OCI-LY7 (cell line): ENCODE results near the gene SERINC2. TPM values are rescaled to one million over a fixed set of nuclear protein-coding genes. Genes with fewer than 3 reads are reported as not detected.

Experiments used
- BruUV-seq: library from RNA; stranded (reverse); fragments of 400-500 nt; replicated peaks from 2 replicates; lab custom pipeline; 2021; lab: Mats Ljungman, UMichigan
- CTCF ChIA-PET: fragments of 300-600 bp; sonication (Branson Sonifier 250); formaldehyde crosslinking; loops from one replicate; lab custom pipeline; 2022; ENCODE audit warnings: antibody characterized with exemption; ENCODE audit not compliant: unreplicated experiment; lab: Charles Lee
- POLR2A ChIA-PET: fragments of 300-600 bp; sonication (Branson Sonifier 250); formaldehyde crosslinking; loops from one replicate; lab custom pipeline; 2022; ENCODE audit warnings: antibody characterized with exemption; lab: Charles Lee
- DNase-seq: peaks from one replicate; pipeline ENCODE4 v3.0.0-alpha.2; 2015; ENCODE audit warnings: low spot score
- H2AFZ ChIP-seq: fragments of 200-600 bp; sonication (generic), shearing (Covaris generic); 2 replicates; pipeline ENCODE4 v1.6.1; 2014; ENCODE audit warnings: mild to moderate bottlenecking, antibody characterized with exemption, low read length, moderate library complexity
- H3K27ac ChIP-seq: fragments of 200-600 bp; sonication (generic); 2 replicates; pipeline ENCODE4 v1.5.1; 2014; ENCODE audit warnings: mixed run types, low read depth, mild to moderate bottlenecking, moderate library complexity, low read length, inconsistent platforms; ENCODE audit not compliant: poor library complexity, severe bottlenecking
- H3K36me3 ChIP-seq: fragments of 200-600 bp; sonication (generic); 2 replicates; pipeline ENCODE4 v1.6.1; 2014; ENCODE audit warnings: mild to moderate bottlenecking, antibody characterized with exemption, low read length, moderate library complexity, mixed read lengths; ENCODE audit not compliant: insufficient read depth
- H3K4me1 ChIP-seq: fragments of 200-600 bp; sonication (generic); 2 replicates; pipeline ENCODE4 v1.5.1; 2014; ENCODE audit warnings: mild to moderate bottlenecking, low read length; ENCODE audit not compliant: insufficient read depth, poor library complexity, severe bottlenecking
- H3K4me2 ChIP-seq: fragments of 200-600 bp; sonication (generic); 2 replicates; pipeline ENCODE4 v1.6.1; 2014; ENCODE audit warnings: mild to moderate bottlenecking, low read length
- H3K4me3 ChIP-seq: fragments of 200-600 bp; sonication (generic); 2 replicates; pipeline ENCODE4 v1.5.1; 2014; ENCODE audit warnings: mild to moderate bottlenecking, low read depth, low read length; ENCODE audit not compliant: poor library complexity, severe bottlenecking
- H3K79me2 ChIP-seq: fragments of 200-600 bp; sonication (generic); 2 replicates; pipeline ENCODE4 v1.6.1; 2016; ENCODE audit warnings: low read depth, mild to moderate bottlenecking, low read length, moderate library complexity, mixed read lengths; ENCODE audit not compliant: insufficient read depth
- H3K9me2 ChIP-seq: fragments of 200-600 bp; sonication (generic); 2 replicates; pipeline ENCODE4 v1.6.1; 2016; ENCODE audit warnings: mild to moderate bottlenecking, low read length, mixed read lengths; ENCODE audit not compliant: insufficient read depth
- H3K9me3 ChIP-seq: fragments of 200-600 bp; sonication (generic); 2 replicates; pipeline ENCODE4 v1.6.1; 2014; ENCODE audit warnings: mild to moderate bottlenecking, mixed run types, low read length, mixed read lengths
- H4K20me1 ChIP-seq: fragments of 200-600 bp; sonication (generic); 2 replicates; pipeline ENCODE4 v1.6.1; 2014; ENCODE audit warnings: mild to moderate bottlenecking, antibody characterized with exemption, low read length, moderate library complexity, mixed read lengths; ENCODE audit not compliant: insufficient read depth
- CTCF ChIP-seq: fragments of 200-600 bp; sonication (generic); conservative IDR thresholded peaks from 2 replicates; pipeline ENCODE4 v1.5.1; 2014; ENCODE audit warnings: mild to moderate bottlenecking, antibody characterized with exemption, low read length, moderate library complexity, mixed read lengths
- EZH2phosphoT487 ChIP-seq: fragments of 200-600 bp; sonication (generic); IDR thresholded peaks from 2 replicates; pipeline ENCODE4 v1.6.1; 2018; ENCODE audit warnings: low read depth, borderline replicate concordance, mild to moderate bottlenecking, mixed run types, antibody characterized with exemption, low read length, moderate library complexity, mixed read lengths
- intact Hi-C: fragments of 100-400 bp; cut with micrococcal nuclease; formaldehyde crosslinking; loops from one replicate; pipeline ENCODE4 v1.10.0; 2022; ENCODE audit not compliant: unreplicated experiment
- total RNA-seq, 2 experiments: library from RNA; depleted of rRNA in 1 of 2; stranded (reverse); fragments of >200 nt in 1 of 2; shearing (Covaris generic) in 1 of 2; gene quantifications; 2 replicates each; pipeline ENCODE4 v1.2.3, GENCODE V29; 2014 to 2022

The SERINC2 gene
- total RNA-seq, 2 experiments from 2014 or later = 3.5 to 11.1 TPM

- ChIA-PET POLR2A (no interaction called here), CTCF (no interaction called here)
- TF ChIP-seq EZH2phosphoT487 (no peak), CTCF (no peak)
- Histone ChIP-seq H3K79me2 (no peaks in the 10 kb centered on the region), H3K4me3 (no peak overlapping the region), H2AFZ (no peak overlapping the region), H3K27ac (no peak overlapping the region), H3K4me2 (no peak overlapping the region), H3K9me3 (no peaks in the 10 kb centered on the region), H3K9me2 (no peaks in the 10 kb centered on the region), H3K4me1 (peaks cover 10% of the 10 kb centered on the region), H3K36me3 (no peaks in the 10 kb centered on the region), H4K20me1 (no peaks in the 10 kb centered on the region)
- BruUV-seq = no TSS peak
- DNase-seq = no peak
- intact Hi-C loops = no loop called here
These were observed 4.1 kb downstream of the SERINC2 start for GRCh38 chr1:31417148-31417547.

- POLR2A ChIA-PET = no interaction called here
- H3K79me2 ChIP-seq = no peaks in the 10 kb centered on the region
- H2AFZ ChIP-seq = no peak overlapping the region
- no peaks in the 10 kb centered on the region for H4K20me1 ChIP-seq
- no peaks in the 10 kb centered on the region for H3K9me2 ChIP-seq
- CTCF ChIA-PET = no interaction called here
- intact Hi-C loops = no loop called here
- no peak overlapping the region for H3K4me2 ChIP-seq
- H3K4me3 ChIP-seq = no peak overlapping the region
- H3K36me3 ChIP-seq = no peaks in the 10 kb centered on the region
- DNase-seq = no peak
- BruUV-seq = no TSS peak
- H3K9me3 ChIP-seq = no peaks in the 10 kb centered on the region
- peaks cover 25% of the 10 kb centered on the region for H3K4me1 ChIP-seq
- no peak overlapping the region for H3K27ac ChIP-seq
- TF ChIP-seq EZH2phosphoT487 (no peak), CTCF (no peak)
These were observed 5.8 kb downstream of the SERINC2 start for GRCh38 chr1:31418626-31419323.

- Histone ChIP-seq H3K4me2 (no peak overlapping the region), H3K27ac (no peak overlapping the region), H3K36me3 (no peaks in the 10 kb centered on the region), H3K4me1 (peaks cover 39% of the 10 kb centered on the region), H4K20me1 (no peaks in the 10 kb centered on the region), H3K4me3 (no peak overlapping the region), H3K9me3 (no peaks in the 10 kb centered on the region), H3K9me2 (no peaks in the 10 kb centered on the region), H2AFZ (no peak overlapping the region), H3K79me2 (no peaks in the 10 kb centered on the region)
- intact Hi-C loops = loop anchor here (5.0 kb wide), 2 partner anchors 263 to 367 kb away; no protein-coding TSS in a partner anchor
- no TSS peak for BruUV-seq
- no peak for DNase-seq
- ChIA-PET POLR2A (interaction anchor here (0.6 to 1.9 kb wide), 3 partner anchors 9 to 233 kb away, joined by 3 to 7 read pairs (median 5); no protein-coding TSS in a partner anchor), CTCF (interaction anchor here (0.5 to 1.4 kb wide), 4 partner anchors 13 to 128 kb away, joined by 3 to 7 read pairs (median 3); no protein-coding TSS in a partner anchor)
- TF ChIP-seq CTCF = no peak
- no peak for TF ChIP-seq EZH2phosphoT487
These were observed 7.7 kb downstream of the SERINC2 start for GRCh38 chr1:31420716-31421115.
